Measurements from ENCODE around the gene CHERP. TPM values are rescaled to one million over a fixed set of nuclear protein-coding genes. Genes with fewer than 3 reads are reported as not detected.

CHERP gene
- total RNA-seq, 2 experiments from 2014 or later, result 15.6 to 87.2 TPM

DNA sequence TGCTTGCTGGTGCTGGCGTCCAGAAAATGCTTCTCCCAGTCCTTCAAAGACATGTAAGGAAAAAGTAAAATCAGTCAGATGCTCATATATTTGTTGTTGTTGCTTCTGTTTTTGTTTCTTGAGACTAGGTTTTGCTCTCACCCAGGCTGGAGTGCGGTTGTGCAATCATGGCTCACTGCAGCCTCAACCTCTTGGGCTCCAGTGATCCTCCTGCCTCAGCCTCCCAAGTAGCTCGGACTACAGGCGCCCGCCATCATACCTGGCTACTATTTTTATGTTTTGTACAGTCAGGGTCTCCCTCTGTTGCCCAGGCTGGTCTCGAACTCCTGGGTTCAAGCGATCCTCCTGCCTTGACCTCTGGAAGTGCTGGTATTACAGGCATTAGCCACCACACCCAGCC is 59.5 kb downstream of the CHERP start:
- BruUV-seq (replicated peaks), result no TSS peak
- peaks cover 5% of the 10 kb centered on the region for H3K4me1 ChIP-seq (ENCODE audit: insufficient read depth, low read length, poor library complexity, severe bottlenecking)
- H3K79me2 ChIP-seq (ENCODE audit: insufficient read depth, low read depth, low read length), result no peaks in the 10 kb centered on the region
- H3K27ac ChIP-seq (ENCODE audit: low read depth, low read length, poor library complexity, severe bottlenecking), result no peak overlapping the region
- no peak for DNase-seq (ENCODE audit: low spot score)
- ChIA-PET POLR2A (no interaction called here), CTCF (ENCODE audit: unreplicated experiment) (no interaction called here)
- intact Hi-C loops (cut with micrococcal nuclease; ENCODE audit: unreplicated experiment), result no loop called here
- H4K20me1 ChIP-seq (ENCODE audit: insufficient read depth, low read length), result no peaks in the 10 kb centered on the region
- no peaks in the 10 kb centered on the region for H3K9me2 ChIP-seq (ENCODE audit: insufficient read depth, low read length)
- no peak overlapping the region for H2AFZ ChIP-seq (ENCODE audit: low read length)
- H3K4me3 ChIP-seq (ENCODE audit: low read depth, low read length, poor library complexity, severe bottlenecking), result no peak overlapping the region
- TF ChIP-seq EZH2phosphoT487 (IDR thresholded peaks at IDR 0.05; ENCODE audit: borderline replicate concordance, low read depth, low read length), result no peak
- TF ChIP-seq, protein P1, sequence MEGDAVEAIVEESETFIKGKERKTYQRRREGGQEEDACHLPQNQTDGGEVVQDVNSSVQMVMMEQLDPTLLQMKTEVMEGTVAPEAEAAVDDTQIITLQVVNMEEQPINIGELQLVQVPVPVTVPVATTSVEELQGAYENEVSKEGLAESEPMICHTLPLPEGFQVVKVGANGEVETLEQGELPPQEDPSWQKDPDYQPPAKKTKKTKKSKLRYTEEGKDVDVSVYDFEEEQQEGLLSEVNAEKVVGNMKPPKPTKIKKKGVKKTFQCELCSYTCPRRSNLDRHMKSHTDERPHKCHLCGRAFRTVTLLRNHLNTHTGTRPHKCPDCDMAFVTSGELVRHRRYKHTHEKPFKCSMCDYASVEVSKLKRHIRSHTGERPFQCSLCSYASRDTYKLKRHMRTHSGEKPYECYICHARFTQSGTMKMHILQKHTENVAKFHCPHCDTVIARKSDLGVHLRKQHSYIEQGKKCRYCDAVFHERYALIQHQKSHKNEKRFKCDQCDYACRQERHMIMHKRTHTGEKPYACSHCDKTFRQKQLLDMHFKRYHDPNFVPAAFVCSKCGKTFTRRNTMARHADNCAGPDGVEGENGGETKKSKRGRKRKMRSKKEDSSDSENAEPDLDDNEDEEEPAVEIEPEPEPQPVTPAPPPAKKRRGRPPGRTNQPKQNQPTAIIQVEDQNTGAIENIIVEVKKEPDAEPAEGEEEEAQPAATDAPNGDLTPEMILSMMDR (conservative IDR thresholded peaks at IDR 0.05; ENCODE audit: low read length), result no peak
- H3K9me3 ChIP-seq (ENCODE audit: low read length), result no peaks in the 10 kb centered on the region
- no peaks in the 10 kb centered on the region for H3K36me3 ChIP-seq (ENCODE audit: insufficient read depth, low read length)
- no peak overlapping the region for H3K4me2 ChIP-seq (ENCODE audit: low read length)

DNA sequence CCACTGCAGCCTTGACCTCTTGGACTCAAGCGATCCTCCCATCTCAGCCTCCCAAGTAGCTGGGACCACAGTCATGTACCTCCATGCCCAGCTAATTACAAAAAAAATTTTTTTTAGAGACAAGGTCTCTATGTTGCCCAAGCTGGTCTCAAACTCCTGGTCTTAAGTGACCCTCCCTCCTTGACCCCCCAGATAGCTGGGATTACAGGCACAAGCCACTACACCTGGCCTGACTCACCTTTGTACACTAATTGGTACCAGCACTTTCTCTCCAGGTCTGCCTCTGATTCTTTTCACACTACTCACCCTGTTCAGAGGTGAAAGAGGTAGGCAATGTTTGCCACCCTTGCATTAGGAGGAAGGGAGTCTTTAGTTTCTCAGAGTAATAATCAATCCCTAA is 64.9 kb downstream of the CHERP start:
- Histone ChIP-seq H3K4me1 (ENCODE audit: insufficient read depth, low read length, poor library complexity, severe bottlenecking) (peaks cover 7% of the 10 kb centered on the region), H2AFZ (ENCODE audit: low read length) (no peak overlapping the region), H3K4me2 (ENCODE audit: low read length) (no peak overlapping the region), H3K27ac (ENCODE audit: low read depth, low read length, poor library complexity, severe bottlenecking) (no peak overlapping the region), H3K9me3 (ENCODE audit: low read length) (peaks cover 7% of the 10 kb centered on the region; the same call in 1 of the 2 replicates), H4K20me1 (ENCODE audit: insufficient read depth, low read length) (no peaks in the 10 kb centered on the region), H3K9me2 (ENCODE audit: insufficient read depth, low read length) (no peaks in the 10 kb centered on the region), H3K36me3 (ENCODE audit: insufficient read depth, low read length) (no peaks in the 10 kb centered on the region), H3K79me2 (ENCODE audit: insufficient read depth, low read depth, low read length) (no peaks in the 10 kb centered on the region), H3K4me3 (ENCODE audit: low read depth, low read length, poor library complexity, severe bottlenecking) (no peak overlapping the region)
- TF ChIP-seq EZH2phosphoT487 (IDR thresholded peaks at IDR 0.05; ENCODE audit: borderline replicate concordance, low read depth, low read length), result no peak
- TF ChIP-seq, protein P1 (conservative IDR thresholded peaks at IDR 0.05; ENCODE audit: low read length), result no peak
- CTCF ChIA-PET (ENCODE audit: unreplicated experiment), result no interaction called here
- intact Hi-C loops (cut with micrococcal nuclease; ENCODE audit: unreplicated experiment), result no loop called here
- POLR2A ChIA-PET, result interaction anchor here (0.6 kb wide), 1 partner anchor 185 kb away, joined by 3 read pairs; no protein-coding TSS in a partner anchor
- no TSS peak for BruUV-seq (replicated peaks)
- DNase-seq (ENCODE audit: low spot score), result no peak

DNA sequence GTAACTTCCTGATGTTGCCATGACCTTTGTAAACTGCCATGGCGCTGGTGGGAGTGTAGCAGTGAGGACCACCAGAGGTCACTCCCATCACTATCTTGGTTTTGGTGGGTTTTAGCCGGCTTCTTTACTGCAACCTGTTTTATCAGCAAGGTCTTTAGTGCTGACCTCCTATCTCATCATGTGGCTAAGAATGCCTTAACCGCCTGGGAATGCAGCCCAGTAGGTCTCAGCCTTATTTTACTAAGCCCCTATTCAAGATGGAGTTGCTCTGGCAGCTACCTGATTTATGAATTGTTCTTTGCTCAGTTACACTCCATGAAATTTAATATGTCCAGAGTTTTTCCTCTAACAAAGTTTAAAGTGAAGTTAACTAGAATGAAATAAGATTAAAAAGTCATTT is 65.8 kb downstream of the CHERP start:
- intact Hi-C loops (cut with micrococcal nuclease; ENCODE audit: unreplicated experiment), result no loop called here
- Histone ChIP-seq H3K4me2 (ENCODE audit: low read length) (no peak overlapping the region), H4K20me1 (ENCODE audit: insufficient read depth, low read length) (no peaks in the 10 kb centered on the region), H3K36me3 (ENCODE audit: insufficient read depth, low read length) (no peaks in the 10 kb centered on the region), H3K9me3 (ENCODE audit: low read length) (peaks cover 7% of the 10 kb centered on the region; the same call in 1 of the 2 replicates), H3K4me3 (ENCODE audit: low read depth, low read length, poor library complexity, severe bottlenecking) (no peak overlapping the region), H3K27ac (ENCODE audit: low read depth, low read length, poor library complexity, severe bottlenecking) (no peak overlapping the region), H3K4me1 (ENCODE audit: insufficient read depth, low read length, poor library complexity, severe bottlenecking) (peaks cover 9% of the 10 kb centered on the region), H3K9me2 (ENCODE audit: insufficient read depth, low read length) (no peaks in the 10 kb centered on the region), H3K79me2 (ENCODE audit: insufficient read depth, low read depth, low read length) (peaks cover under 1% of the 10 kb centered on the region; the same call in 1 of the 2 replicates), H2AFZ (ENCODE audit: low read length) (no peak overlapping the region)
- TF ChIP-seq, protein P1 (conservative IDR thresholded peaks at IDR 0.05; ENCODE audit: low read length), result no peak
- no peak for TF ChIP-seq EZH2phosphoT487 (IDR thresholded peaks at IDR 0.05; ENCODE audit: borderline replicate concordance, low read depth, low read length)
- no peak for DNase-seq (ENCODE audit: low spot score)
- ChIA-PET POLR2A (interaction anchor here (0.6 kb wide), 2 partner anchors 10 to 185 kb away, joined by 3 read pairs; no protein-coding TSS in a partner anchor), CTCF (ENCODE audit: unreplicated experiment) (no interaction called here)
- BruUV-seq (replicated peaks), result no TSS peak
